GM12892 (cell line): ENCODE measurements around the gene SGTA.

Source experiments
- POLR2A ChIP-seq: IDR thresholded peaks from 2 replicates; pipeline ENCODE4 v1.6.1; 2011; ENCODE audit warnings: low read depth, low read length, control low read depth
- TAF1 ChIP-seq: IDR thresholded peaks from 2 replicates; pipeline ENCODE4 v1.6.1; 2011; ENCODE audit warnings: low read depth, mild to moderate bottlenecking, control low read depth, low read length, borderline replicate concordance

- TF ChIP-seq TAF1 (no peak), POLR2A (no peak)
These were observed 46.4 kb downstream of the SGTA start for GRCh38 chr19:2736550-2737190.
